H9 (cell line): Measurements from ENCODE around the gene PMM2. TPM values are rescaled to one million over a fixed set of nuclear protein-coding genes. Genes with fewer than 3 reads are reported as not detected.

Experiments used
- DNase-seq: peaks from one replicate; pipeline ENCODE4 v3.0.0-alpha.2; 2017
- H2AFZ ChIP-seq: one replicate; pipeline ENCODE4 v1.6.1; 2013; ENCODE audit warnings: mild to moderate bottlenecking, low read length, control low read depth, moderate library complexity
- H2AK5ac ChIP-seq: 2 replicates; pipeline ENCODE4 v1.6.1; 2013; ENCODE audit warnings: low read length, control low read depth, mixed read lengths; ENCODE audit not compliant: insufficient read length
- H2BK120ac ChIP-seq: one replicate; pipeline ENCODE4 v1.6.1; 2013; ENCODE audit warnings: low read depth, mild to moderate bottlenecking, low read length, control low read depth, inconsistent platforms; ENCODE audit not compliant: poor library complexity, severe bottlenecking
- H2BK12ac ChIP-seq: 2 replicates; pipeline ENCODE4 v1.6.1; 2013; ENCODE audit warnings: low read length, control low read depth, mixed read lengths, low read depth; ENCODE audit not compliant: insufficient read length
- H2BK15ac ChIP-seq: 2 replicates; pipeline ENCODE4 v1.6.1; 2013; ENCODE audit warnings: low read depth, low read length, control low read depth
- H2BK20ac ChIP-seq: one replicate; pipeline ENCODE4 v1.6.1; 2013; ENCODE audit warnings: low read depth, mild to moderate bottlenecking, low read length, control low read depth, inconsistent platforms; ENCODE audit not compliant: poor library complexity, severe bottlenecking
- H2BK5ac ChIP-seq: 2 replicates; pipeline ENCODE4 v1.6.1; 2013; ENCODE audit warnings: low read length, control low read depth, mixed read lengths; ENCODE audit not compliant: insufficient read length
- H3K14ac ChIP-seq: 2 replicates; pipeline ENCODE4 v1.6.1; 2013; ENCODE audit warnings: low read length, control low read depth; ENCODE audit not compliant: insufficient read depth
- H3K18ac ChIP-seq: 2 replicates; pipeline ENCODE4 v1.6.1; 2013; ENCODE audit warnings: low read depth, mild to moderate bottlenecking, mixed read lengths, low read length, control low read depth; ENCODE audit not compliant: insufficient read length
- H3K23ac ChIP-seq: 2 replicates; pipeline ENCODE4 v1.6.1; 2013; ENCODE audit warnings: low read length, control low read depth, mixed read lengths, low read depth; ENCODE audit not compliant: insufficient read length
- H3K23me2 ChIP-seq: 2 replicates; pipeline ENCODE4 v1.6.1; 2013; ENCODE audit warnings: low read depth, mild to moderate bottlenecking, mixed read lengths, low read length, control low read depth; ENCODE audit not compliant: insufficient read length, poor library complexity, severe bottlenecking
- H3K27ac ChIP-seq: 2 replicates; pipeline ENCODE4 v1.5.1; 2013; ENCODE audit warnings: low read length, control low read depth, mixed read lengths, low read depth; ENCODE audit not compliant: insufficient read length
- H3K27me3 ChIP-seq: 2 replicates; pipeline ENCODE4 v1.6.1; 2013; ENCODE audit warnings: low read length, control low read depth, inconsistent platforms; ENCODE audit not compliant: insufficient read depth
- H3K4ac ChIP-seq: 2 replicates; pipeline ENCODE4 v1.6.1; 2013; ENCODE audit warnings: low read depth, mild to moderate bottlenecking, control low read depth, inconsistent platforms, low read length, moderate library complexity
- H3K4me1 ChIP-seq: 2 replicates; pipeline ENCODE4 v1.6.1; 2013; ENCODE audit warnings: low read length, control low read depth, inconsistent platforms; ENCODE audit not compliant: insufficient read depth
- H3K4me2 ChIP-seq: 2 replicates; pipeline ENCODE4 v1.6.1; 2013; ENCODE audit warnings: low read length, control low read depth, mixed read lengths; ENCODE audit not compliant: insufficient read length, insufficient read depth
- H3K56ac ChIP-seq: 2 replicates; pipeline ENCODE4 v1.6.1; 2013; ENCODE audit warnings: low read depth, mild to moderate bottlenecking, mixed read lengths, low read length, control low read depth; ENCODE audit not compliant: insufficient read length
- H3K79me1 ChIP-seq: 2 replicates; pipeline ENCODE4 v1.6.1; 2013; ENCODE audit warnings: low read depth, mild to moderate bottlenecking, moderate library complexity, low read length, control low read depth, inconsistent platforms; ENCODE audit not compliant: insufficient read depth, poor library complexity, severe bottlenecking
- H3K79me2 ChIP-seq: 2 replicates; pipeline ENCODE4 v1.6.1; 2013; ENCODE audit warnings: low read length, control low read depth, inconsistent platforms; ENCODE audit not compliant: insufficient read depth
- H3K9ac ChIP-seq: 2 replicates; pipeline ENCODE4 v1.6.1; 2013; ENCODE audit warnings: low read length, control low read depth, mixed read lengths; ENCODE audit not compliant: insufficient read length; ENCODE audit errors: extremely low read depth
- H3K9me3 ChIP-seq: one replicate; pipeline ENCODE4 v1.6.1; 2013; ENCODE audit warnings: low read depth, low read length, inconsistent platforms; ENCODE audit not compliant: control insufficient read depth
- H3T11ph ChIP-seq: one replicate; pipeline ENCODE4 v1.6.1; 2013; ENCODE audit warnings: mild to moderate bottlenecking, low read length, control low read depth, inconsistent platforms
- H4K20me1 ChIP-seq: one replicate; pipeline ENCODE4 v1.6.1; 2013; ENCODE audit not compliant: control insufficient read depth, insufficient read length, insufficient read depth
- H4K5ac ChIP-seq: 2 replicates; pipeline ENCODE4 v1.6.1; 2013; ENCODE audit warnings: low read depth, mild to moderate bottlenecking, mixed read lengths, low read length, control low read depth; ENCODE audit not compliant: insufficient read length
- H4K8ac ChIP-seq: replicated peaks from 2 replicates; pipeline ENCODE4 v1.6.1; 2013; ENCODE audit warnings: low read length, control low read depth, mixed read lengths, low read depth; ENCODE audit not compliant: insufficient read length
- H4K91ac ChIP-seq: 2 replicates; pipeline ENCODE4 v1.6.1; 2013; ENCODE audit warnings: low read depth, mild to moderate bottlenecking, moderate library complexity, mixed read lengths, low read length, control low read depth; ENCODE audit not compliant: insufficient read length
- H3K27ac Mint-ChIP-seq, 3 experiments: 2 replicates in 2 of 3; 3 replicates in 1 of 3; pipeline ENCODE4 v1.8.0; 2020 to 2021; ENCODE audit warnings: mixed read lengths in 3 of 3, mild to moderate bottlenecking in 1 of 3, moderate library complexity in 1 of 3
- H3K27me3 Mint-ChIP-seq: 2 replicates; pipeline ENCODE4 v1.8.0; 2021; ENCODE audit warnings: low read depth, mild to moderate bottlenecking, moderate library complexity, mixed read lengths
- H3K36me3 Mint-ChIP-seq, 3 experiments: 2 replicates in 2 of 3; 3 replicates in 1 of 3; pipeline ENCODE4 v1.8.0; 2020 to 2021; ENCODE audit warnings: low read depth in 3 of 3, mixed read lengths in 3 of 3; ENCODE audit not compliant: insufficient read depth in 1 of 3
- H3K4me1 Mint-ChIP-seq, 2 experiments: 2 replicates each; pipeline ENCODE4 v1.8.0; 2020; ENCODE audit warnings: mixed read lengths in 2 of 2
- H3K4me3 Mint-ChIP-seq, 2 experiments: 2 replicates in 1 of 2; 3 replicates in 1 of 2; pipeline ENCODE4 v1.8.0; 2020 to 2021; ENCODE audit warnings: mild to moderate bottlenecking in 2 of 2, mixed read lengths in 2 of 2, moderate library complexity in 1 of 2
- H3K9me3 Mint-ChIP-seq, 2 experiments: 2 replicates in 1 of 2; 3 replicates in 1 of 2; pipeline ENCODE4 v1.8.0; 2020; ENCODE audit warnings: mild to moderate bottlenecking in 2 of 2, mixed read lengths in 2 of 2, moderate library complexity in 1 of 2
- WGBS: extraction: QIAGEN DNeasy Blood & Tissue Kit; methylation state at CpG from one replicate; pipeline ENCODE4 v1.1.7; 2013; ENCODE audit warnings: missing lambda C conversion rate, low lambda C conversion rate, mixed read lengths; ENCODE audit not compliant: insufficient read length; ENCODE audit errors: extremely low coverage; 5-methylcytosine and 5-hydroxymethylcytosine counted together
- total RNA-seq: library from RNA; stranded (reverse); gene quantifications from 2 replicates; pipeline ENCODE4 v1.2.1, GENCODE V29; 2021
- TF ChIP-seq, protein P1 (sequence below): fragments of 200-600 bp; sonication (generic); conservative IDR thresholded peaks from 3 replicates; pipeline ENCODE4 v1.8.0; 2021; ENCODE audit warnings: antibody characterized with exemption, mild to moderate bottlenecking

Gene PMM2
- total RNA-seq, 1 experiment from 2014 or later = 82.7 TPM

DNA sequence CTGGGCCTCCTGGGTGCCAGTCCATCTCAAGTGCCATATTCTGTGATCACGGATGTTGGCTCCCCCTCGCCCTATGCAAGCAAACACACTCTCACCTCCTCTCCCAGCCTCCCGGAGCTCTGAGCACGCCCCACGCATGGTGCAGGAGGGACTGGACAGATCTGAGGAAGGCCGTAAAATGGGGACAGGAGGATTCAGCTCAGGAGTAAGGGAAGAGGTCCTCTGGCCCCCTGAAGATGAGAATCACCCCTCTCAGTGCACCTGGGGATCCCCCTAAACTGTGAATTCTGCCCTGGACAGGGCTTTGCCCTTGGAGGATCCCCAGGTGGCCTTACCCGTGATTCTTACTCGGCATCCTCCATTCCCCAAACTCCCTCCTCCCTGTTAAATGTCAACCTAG lies 15.8 kb upstream of the PMM2 start:
- H3K14ac ChIP-seq = no peak overlapping the region; the same call in 1 of the 2 replicates
- Mint-ChIP-seq H3K4me1 (no peaks in the 10 kb centered on the region), H3K27me3 (peaks cover 4% of the 10 kb centered on the region; the same call in 1 of the 2 replicates), H3K9me3 (no peaks in the 10 kb centered on the region), H3K4me3 (no peak overlapping the region), H3K36me3 (peaks cover 4 to 5% (median 4%) of the 10 kb centered on the region in 3 experiments), H3K27ac (no peak overlapping the region)
- no peaks in the 10 kb centered on the region for H3K79me1 ChIP-seq
- H2AK5ac ChIP-seq = no peak overlapping the region
- no peak overlapping the region for H4K5ac ChIP-seq
- no peaks in the 10 kb centered on the region for H3K27me3 ChIP-seq
- H2BK20ac ChIP-seq = no peak overlapping the region
- no peak overlapping the region for H3K18ac ChIP-seq
- no peak overlapping the region for H4K91ac ChIP-seq
- no peak overlapping the region for H3K27ac ChIP-seq
- no CpG with 5 or more reads among the region's 8 CpGs for WGBS
- no peak for DNase-seq
- no peak overlapping the region for H3K4ac ChIP-seq
- H2BK5ac ChIP-seq = no peak overlapping the region
- H3K23ac ChIP-seq = no peak overlapping the region
- H4K20me1 ChIP-seq = no peaks in the 10 kb centered on the region
- no peak overlapping the region for H3T11ph ChIP-seq
- no peak overlapping the region for H4K8ac ChIP-seq
- no peak overlapping the region for H2BK12ac ChIP-seq
- TF ChIP-seq, protein P1, sequence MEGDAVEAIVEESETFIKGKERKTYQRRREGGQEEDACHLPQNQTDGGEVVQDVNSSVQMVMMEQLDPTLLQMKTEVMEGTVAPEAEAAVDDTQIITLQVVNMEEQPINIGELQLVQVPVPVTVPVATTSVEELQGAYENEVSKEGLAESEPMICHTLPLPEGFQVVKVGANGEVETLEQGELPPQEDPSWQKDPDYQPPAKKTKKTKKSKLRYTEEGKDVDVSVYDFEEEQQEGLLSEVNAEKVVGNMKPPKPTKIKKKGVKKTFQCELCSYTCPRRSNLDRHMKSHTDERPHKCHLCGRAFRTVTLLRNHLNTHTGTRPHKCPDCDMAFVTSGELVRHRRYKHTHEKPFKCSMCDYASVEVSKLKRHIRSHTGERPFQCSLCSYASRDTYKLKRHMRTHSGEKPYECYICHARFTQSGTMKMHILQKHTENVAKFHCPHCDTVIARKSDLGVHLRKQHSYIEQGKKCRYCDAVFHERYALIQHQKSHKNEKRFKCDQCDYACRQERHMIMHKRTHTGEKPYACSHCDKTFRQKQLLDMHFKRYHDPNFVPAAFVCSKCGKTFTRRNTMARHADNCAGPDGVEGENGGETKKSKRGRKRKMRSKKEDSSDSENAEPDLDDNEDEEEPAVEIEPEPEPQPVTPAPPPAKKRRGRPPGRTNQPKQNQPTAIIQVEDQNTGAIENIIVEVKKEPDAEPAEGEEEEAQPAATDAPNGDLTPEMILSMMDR = no peak
- no peaks in the 10 kb centered on the region for H3K23me2 ChIP-seq
- H2BK15ac ChIP-seq = no peak overlapping the region
- H3K4me1 ChIP-seq = no peaks in the 10 kb centered on the region
- H3K4me2 ChIP-seq = no peak overlapping the region
- no peak overlapping the region for H2AFZ ChIP-seq
- no peak overlapping the region for H3K56ac ChIP-seq
- H3K9me3 ChIP-seq = no peaks in the 10 kb centered on the region
- H2BK120ac ChIP-seq = no peak overlapping the region
- H3K79me2 ChIP-seq = no peaks in the 10 kb centered on the region
- H3K9ac ChIP-seq = no peak overlapping the region
